CD1c-positive myeloid dendritic cell (primary cell): ENCODE results near the gene SNX19.
"Not testable (repeated sequence)": the region's sequence is repeated elsewhere in the genome, so short reads cannot be mapped to it uniquely, and the experiment has no call there.

Experiments
- DNase-seq: peaks from one replicate; pipeline ENCODE4 v3.0.0-alpha.2; 2016; ENCODE audit errors: extremely low spot score

The SNX19 gene

DNA sequence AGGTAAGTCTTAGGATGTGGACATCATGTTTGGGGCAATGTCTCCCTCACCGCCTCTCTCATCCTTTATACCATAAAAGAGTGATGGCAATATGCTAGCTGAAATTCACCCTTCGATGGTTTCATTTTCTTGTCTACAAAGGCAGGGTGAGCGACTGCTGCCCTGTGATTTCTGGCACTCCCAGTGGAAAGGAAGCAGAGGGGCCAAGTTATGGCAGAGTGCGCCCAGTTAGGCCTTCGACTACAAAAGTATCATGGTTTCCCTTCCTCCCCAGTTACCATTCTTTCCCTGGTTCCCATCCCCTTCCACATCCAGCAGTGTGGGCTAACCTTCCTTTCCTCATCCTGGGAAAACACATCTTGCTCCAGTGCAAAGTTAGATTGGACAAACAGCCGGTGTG is 43.8 kb downstream of the SNX19 start:
- no peak for DNase-seq

DNA sequence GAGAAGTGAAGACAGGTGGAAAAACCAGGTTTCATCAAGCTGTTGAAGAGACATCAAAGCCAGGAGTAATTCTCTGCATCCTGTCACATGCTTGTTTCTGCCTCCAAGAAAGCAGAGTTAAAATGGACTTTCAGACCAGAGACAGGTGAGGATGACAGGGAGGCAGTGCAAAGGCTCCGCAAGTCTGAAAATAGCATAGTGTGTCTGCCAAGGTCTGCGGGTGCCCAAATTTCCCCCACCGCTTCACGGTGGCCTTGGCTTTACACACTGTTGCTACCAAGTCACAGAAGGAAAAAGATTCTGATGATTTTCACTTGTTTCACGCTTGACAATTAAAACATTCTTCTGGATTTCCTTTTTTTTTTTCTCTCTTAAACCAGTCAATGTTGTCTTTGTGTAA is 44.2 kb downstream of the SNX19 start:
- no peak for DNase-seq

DNA sequence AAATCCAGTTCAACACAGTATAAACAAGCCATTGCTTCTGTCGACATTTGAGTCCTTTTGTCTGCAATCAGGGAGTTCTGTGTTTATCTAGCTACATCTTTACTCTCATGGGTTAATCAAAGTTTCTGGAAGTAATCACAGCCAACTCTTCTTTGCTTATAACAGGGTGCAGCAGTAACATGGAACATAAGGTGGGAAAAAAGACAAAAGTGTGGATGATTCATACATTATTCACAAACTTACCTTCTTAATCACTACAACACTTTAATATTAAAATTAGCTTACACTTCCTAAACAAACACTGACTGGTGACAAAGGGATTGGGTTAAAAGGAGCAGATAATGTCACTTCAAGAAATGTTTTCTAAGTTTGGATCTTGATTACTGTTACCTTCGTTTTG is 44.7 kb downstream of the SNX19 start:
- DNase-seq = no peak

DNA sequence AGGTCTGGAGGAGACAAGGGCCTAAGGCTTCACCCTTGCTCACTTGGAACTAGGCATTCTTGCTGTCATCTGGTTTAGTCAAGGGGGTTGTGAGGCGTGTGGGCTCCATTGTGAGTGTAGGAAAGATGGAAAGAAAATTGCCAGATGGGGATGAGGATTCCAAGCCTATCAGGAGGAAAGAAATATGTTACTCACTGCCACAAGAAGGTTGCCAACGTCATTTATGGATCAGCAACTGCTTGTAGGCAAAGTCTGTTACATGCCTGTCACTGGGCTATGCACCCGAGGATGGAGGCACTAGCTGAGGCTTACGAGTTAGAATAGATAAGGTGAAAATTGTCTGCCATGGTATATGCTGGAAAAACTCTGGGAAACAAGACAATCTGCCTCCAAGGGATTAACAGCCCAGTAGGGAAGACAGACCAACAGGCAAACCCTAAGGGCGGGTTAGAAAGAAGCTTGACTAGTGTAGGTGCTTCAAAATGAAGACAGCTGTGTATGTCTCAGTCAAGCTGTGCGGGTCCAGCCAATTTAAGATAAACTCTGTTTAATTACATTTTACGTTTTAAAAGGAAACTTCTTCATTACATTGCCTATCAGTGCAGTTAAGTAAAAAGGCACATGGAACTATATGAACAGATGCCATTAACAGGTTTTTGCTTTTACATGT is 47.4 kb downstream of the SNX19 start:
- DNase-seq = no peak

DNA sequence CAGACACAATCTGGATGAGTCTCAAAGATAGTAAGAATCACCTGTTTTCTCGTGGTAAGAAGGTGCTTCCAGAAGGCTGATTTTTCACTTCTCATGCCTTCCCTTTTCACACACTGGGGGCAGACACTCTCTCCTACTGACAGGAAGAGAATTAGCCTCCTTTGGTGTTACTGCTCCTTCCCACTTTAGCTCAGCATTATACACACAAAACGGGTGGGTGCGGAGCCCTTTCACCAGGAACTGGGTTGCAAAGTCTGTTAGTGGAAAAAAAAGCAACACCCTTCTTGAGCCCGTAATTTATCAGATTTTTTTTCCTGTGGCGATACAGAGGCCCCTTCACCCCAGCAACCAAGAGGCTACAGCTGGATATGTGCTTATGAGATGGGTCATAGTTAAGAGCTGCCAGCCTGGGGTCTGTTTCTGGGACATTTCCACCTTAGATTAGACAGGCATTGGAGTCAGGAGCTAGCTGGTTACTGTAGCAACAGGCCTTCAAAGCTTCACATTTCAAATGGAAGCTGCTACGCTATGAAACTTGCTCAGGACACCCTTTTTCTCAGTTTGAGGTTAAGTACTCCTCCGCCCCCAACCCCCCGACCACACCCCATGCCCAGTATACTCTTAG is 48.1 kb downstream of the SNX19 start:
- no peak for DNase-seq

DNA sequence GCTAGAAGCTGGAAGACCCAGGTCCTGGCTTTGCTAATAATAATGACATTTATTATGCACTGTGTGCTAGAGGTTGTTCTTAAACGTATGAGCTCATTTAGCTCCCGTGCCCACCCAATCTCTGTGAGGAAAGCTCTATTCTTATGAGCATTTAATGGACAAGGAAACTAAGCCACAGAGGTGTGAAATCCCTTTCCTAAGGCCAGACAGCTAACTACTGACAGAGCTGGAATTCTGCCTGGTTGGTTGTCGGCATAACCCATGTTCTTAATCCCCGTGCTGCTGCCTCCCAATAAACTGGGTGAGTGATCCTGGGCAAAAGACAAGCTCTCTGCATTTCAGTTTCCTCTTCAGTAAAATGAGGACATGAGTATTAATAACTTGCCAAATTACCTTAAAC is 49.4 kb downstream of the SNX19 start:
- DNase-seq = no peak

DNA sequence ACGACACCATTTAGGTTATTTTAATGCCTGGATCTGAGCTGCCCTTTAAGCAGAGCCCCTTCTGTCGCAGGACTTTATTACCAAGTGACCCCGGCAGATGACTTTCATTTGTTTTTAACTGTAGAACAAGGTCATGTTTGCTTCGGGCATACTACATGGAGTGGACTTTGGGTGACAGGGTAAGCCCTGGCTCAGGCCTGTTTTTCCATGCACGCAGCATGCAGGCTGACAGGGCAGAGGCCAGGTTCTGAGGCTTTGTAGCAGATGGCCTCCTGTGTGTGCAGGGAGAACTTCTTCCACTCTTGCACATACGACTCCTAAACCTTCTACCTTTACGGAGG is 50.5 kb downstream of the SNX19 start:
- no peak for DNase-seq

DNA sequence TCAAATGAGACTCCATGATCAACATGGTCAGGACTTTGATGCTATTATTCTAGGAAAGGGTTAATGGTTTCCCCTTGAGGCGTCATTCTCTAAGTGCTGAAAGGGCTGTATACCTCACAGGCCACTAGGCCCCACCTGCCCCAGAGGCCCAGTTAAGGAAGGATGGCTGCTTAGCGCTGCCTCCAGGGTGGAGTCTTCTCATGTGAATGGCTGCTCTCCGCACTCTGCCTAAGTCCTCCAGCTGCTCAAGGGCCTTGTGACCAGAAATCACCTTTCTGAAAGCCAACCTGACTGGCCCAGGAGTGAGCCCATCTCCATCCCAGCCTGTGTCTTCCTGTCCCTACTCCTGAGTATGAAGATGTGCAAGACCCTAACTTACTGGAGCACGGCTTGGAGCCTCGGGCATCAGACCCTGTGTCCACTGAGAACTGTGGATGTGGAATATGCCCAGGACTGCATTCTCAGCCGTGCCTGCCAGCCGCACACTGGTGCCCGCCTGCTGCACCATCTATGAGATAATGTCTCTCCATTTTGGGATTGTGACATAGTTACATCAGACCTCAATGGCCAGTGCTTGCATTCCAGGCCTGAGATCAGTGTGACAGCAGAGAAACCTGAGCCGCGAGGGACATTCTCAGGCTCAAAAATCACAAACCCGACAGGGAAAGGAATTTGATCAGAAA is 51.0 kb downstream of the SNX19 start:
- no peak for DNase-seq

DNA sequence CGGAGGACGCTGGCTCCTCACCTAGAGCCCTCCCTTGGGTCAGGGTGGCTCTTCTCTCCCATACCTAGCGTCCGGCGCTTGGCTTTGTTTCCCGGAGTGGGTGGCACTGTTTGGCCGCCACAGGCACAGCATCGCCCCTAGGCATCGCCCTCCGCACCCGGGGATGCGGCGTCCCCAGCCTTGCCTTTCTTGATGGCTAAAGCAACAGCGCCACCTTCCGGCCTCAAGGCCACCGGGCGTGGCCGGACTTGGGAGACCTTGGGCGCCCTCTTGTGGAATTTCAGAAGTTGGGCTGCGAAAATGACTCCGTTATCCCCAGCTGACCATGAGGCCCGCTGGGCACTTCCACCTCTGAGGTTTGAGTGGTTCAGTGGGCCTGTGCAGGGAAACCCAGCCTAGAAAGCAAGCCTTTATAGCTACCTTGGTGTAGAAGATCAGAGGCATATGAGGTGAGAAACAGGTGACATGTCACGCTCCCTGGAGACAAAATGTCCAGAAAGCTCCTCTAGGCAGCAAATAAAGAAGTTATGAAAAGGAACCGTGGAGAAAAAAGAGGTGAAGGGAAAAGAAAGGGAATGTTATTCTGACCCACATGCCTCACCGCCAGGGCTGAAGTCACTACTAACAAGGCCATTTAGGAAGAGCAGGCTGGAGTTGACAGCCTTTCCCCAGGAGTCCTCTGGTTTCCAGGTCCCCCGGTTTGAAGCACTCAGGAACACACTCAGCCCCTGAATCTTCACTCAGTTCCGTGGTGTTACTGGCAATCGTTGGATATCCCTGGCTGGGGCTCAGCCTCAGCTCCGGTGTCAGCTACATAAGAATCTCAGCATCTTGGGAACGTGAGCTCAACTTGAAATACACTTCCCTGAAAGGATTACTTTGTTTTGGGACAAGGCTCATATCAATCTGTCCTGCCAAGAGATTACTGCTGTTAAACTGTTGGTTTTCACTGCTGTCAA is 54.1 kb downstream of the SNX19 start:
- peak; percentile 96 for DNase-seq

DNA sequence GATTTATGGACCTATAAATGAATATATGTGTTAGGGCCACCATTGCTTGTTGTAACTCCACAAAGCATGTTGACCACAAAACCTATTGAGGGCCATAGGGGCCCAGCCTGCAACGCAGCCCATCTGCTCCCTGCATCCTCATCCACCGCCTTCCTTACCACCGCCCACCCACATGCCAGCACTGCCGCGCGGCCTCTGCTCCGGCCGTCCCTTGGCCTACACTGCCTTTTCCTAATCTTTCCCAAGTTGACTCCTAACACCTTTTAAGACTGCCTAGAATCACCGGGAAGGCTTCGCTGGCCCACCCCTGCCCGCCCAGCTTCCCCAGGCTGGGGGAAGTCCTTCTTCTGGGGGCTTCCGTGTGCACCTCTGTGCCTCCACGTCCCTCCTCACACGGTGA is 55.0 kb downstream of the SNX19 start:
- DNase-seq = no peak

DNA sequence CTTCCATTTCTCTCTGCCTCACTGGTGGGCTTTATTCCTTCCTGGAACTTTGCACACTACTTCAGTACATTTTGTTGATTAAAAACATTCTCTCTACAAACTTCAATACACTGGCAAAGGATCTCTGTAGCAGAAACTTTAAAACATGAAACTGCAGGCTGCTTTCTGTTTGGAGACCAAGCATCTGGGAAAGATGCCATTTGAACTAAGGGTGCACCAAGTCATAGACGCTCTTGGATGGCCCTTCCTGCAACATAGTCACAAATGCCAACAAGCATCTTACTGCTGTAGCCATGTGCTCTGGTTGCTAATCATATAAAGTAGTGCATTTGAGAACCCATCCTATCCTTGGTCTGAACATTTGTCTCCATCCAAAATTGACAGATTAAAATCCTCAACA is 56.4 kb downstream of the SNX19 start:
- no peak for DNase-seq

DNA sequence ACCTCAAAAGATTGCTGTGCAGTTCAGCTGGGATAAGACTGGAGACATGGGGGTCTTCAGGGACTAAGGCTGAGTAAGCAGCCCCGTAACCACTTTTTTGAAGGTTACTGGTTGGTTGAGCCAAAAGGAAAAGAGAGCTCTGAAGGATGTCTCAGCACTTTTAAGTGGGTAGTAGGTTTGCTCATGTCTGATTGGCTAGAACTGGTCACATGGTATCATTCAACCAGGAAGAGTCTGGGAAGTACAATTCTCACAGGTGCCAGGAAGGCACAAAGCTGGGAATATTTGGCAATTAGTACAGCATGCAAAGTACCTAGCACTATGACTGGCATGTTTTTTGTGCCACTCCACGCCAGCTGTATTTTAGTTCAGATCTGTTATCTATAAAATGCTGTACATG is 58.1 kb downstream of the SNX19 start:
- DNase-seq = peak; percentile 10

DNA sequence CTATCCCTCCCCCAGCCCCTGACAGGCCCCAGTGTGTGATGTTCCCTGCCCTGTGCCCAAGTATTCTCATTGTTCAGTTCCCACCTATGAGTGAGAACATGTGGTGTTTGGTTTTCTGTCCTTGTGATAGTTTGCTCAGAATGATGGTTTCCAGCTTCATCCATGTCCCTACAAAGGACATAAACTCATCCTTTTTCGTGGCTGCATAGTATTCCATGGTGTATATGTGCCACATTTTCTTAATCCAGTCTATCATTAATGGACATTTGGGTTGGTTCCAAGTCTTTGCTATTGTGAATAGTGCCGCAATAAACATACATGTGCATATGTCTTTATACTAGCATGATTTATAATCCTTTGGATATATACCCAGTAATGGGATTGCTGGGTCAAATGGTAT is 60.6 kb downstream of the SNX19 start:
- not testable (repeated sequence) for DNase-seq

DNA sequence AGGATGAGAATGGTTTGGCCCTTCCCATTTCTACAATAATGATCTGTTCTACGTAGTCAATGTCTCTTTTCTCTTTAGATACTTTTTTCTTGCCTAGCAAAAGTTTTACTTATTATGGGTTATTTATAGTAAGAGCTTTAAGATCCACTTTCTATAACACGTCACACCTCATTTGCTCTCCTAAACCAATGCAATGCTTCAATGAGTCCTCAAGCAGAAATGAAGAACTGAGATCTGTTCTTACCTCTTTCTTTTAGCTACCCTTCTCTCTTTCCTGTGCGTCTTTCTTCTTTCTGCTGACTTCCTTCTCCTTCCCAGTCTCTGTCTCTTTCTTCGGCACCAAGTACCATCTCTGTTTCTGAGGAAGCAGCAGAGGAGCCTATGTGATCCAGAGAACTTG is 61.8 kb downstream of the SNX19 start:
- DNase-seq = no peak

DNA sequence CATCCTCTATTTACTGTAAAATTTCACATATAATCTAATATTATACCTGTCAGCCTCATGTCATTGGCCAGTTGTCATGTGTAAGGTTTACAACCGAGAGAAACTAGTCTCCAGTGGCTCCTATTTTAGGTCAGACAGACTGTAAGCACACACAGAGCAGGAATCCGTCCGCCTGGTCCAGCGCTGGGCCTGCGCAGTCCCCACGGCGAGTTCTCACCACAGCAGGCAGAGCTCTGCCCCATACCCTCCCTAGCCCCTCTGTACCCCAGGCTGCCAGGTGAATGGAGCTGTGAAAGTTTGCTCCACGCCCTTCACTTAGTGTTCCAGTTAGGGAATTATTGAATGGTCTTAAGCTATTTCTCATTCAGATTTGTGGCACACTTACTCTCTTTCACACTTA is 63.7 kb downstream of the SNX19 start:
- no peak for DNase-seq

DNA sequence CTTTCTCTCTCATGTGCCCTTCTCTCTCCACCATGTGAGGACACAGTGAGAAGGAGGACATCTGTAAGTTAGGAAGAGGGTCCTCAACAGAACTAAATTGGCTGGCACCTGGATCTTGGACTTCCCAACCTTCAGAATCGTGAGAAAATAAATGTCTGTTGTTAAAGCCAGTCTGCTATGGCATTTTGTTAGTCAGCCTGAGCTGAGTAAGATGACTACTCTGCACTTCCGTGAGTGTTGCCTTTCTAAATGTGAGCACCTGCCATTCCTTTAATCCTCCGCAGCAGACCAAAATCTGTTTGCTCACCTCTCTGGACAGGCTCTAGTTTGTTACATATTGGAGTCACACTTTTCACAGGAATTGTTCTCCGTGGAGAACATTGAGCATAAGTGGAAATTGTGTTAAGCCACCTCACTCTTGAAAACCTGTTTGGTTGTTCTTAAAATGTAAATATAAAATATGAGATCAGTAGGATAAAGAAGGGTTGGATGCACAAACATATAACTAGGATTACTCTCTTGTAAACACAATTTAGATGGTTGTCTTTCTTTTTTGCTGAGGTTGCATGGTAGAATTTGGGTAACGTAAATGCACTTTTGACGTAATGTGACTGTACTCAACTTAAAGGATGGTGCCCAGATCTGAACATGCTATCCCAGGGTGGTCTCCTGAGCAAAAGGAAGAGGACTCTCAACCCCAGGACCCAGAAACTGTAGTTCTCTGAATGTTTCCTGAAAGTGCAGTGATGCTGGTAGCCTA is 65.9 kb downstream of the SNX19 start:
- no peak for DNase-seq

DNA sequence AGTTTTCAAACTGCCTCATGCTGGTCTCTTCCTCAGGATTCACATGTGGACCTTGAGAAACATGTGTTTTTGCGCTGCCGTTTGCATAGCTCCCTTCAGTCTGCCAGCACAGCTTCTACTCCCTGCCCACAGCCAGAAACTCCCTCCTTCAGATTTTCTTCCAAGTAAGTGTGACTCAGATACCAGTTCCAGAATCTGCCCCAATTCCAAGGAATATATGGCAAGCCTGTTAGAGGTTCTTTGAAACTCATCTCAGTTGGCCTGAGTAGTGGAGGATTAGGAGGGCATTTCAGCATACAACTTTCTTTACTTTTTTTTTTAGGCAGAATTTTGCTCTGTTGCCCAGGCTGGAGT is 67.1 kb downstream of the SNX19 start:
- DNase-seq = no peak

DNA sequence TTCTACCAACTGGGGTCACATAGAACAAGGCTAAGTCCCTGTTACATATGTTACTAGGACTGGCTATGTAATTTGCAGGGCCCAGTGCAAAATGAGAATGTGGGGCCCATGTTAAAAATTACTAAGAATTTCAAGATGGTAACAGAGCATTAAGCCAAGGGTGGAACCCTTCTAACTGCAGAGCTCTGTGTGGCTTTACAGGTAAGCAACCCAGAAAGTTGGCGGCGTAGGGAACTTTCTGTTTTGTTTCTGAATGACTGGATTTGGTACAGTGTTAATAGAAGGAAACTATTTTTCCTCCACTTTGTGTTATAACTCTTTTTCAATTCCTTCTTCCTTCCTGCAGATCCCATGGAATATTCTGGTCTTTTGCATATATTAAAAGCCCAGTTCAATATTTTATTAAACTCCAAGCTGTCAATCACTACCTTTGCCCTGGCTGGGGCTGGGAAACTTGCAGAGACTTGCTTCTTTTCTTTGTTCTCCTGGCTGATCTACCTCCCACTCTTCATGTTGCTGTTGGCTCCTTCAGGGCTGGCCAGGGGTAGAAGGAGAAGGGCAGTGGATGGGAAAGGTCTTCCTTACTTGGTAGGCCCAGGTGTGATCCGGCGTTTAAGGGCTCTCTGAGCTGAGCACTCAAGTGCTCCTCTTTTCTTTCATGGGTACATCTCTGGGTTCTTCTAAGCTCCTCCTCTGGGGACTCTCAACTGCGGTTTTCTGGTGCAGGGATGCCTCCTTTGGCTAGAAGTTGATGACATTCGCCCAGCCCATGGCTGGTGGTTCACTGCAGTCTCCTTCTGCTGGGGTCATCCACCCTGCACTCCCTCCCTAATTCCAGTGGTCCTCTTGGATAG is 67.7 kb downstream of the SNX19 start:
- no peak for DNase-seq

DNA sequence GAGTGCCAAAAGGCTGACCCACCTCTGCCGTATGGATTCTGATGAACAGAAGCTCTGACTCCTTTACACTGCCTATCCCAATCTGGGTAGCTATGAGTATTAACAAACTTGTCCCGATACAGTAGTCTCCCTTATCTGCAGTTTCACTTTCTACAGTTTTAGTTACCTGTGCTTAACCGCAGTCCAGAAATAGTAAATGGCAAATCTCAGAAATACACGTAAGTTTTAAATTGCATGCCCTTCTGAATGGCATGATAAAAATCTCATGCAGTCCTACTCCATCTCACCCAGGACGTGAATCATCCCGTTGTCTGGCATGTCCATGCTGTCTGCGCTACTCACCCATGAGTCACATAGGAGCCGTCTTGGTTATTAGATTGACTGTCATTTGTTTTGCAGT is 68.8 kb downstream of the SNX19 start:
- no peak for DNase-seq

DNA sequence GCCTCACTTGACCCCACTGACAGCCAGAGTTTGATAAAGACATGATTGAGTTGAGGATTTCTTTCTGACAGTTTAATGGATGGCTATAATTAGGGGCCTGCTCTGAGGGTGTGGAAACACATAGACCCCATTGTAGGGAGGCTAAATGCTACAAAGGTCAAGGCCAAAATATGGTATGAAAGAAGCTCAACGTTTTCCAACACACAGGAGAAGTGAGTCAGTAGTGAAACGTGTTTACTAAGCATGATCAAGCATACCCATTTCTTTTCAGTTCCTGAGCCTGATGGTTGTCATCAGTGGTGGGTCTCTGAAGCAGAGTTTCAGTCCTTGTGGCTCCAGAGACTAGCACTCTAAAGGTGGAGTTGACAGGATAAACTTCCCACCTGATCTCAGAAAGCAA is 69.7 kb downstream of the SNX19 start:
- DNase-seq = no peak

DNA sequence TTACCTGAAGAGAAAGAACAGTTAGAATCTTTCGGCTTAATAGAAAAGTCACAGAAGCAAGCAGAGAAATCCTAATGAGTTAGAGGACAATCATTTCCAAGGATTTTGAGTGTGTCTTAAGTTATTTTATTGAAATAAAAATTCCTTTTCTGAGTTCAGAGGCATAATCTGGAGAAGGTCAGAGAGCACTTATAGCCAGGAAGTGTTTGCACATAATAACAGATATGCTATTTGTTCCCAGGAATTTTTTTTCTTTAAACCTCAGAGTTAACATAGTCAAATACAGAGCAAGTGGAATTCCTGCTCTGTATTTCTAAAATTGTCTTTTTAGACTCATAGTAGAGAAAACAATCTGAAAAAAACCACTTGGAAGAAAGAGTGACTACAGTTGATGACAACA is 74.3 kb downstream of the SNX19 start:
- DNase-seq = no peak
